HEK293T (cell line): ENCODE data around the gene SLC7A7.

Experiments used
- ARNT ChIP-seq: fragments of 450-650 bp; IDR thresholded peaks from 2 replicates; pipeline ENCODE4 v1.6.1; 2017; ENCODE audit warnings: mild to moderate bottlenecking
- BHLHE40 ChIP-seq: fragments of 450-650 bp; IDR thresholded peaks from 2 replicates; pipeline ENCODE4 v1.6.1; 2016; ENCODE audit warnings: mild to moderate bottlenecking, moderate library complexity, borderline replicate concordance
- ELF4 ChIP-seq: fragments of 450-650 bp; IDR thresholded peaks from 2 replicates; pipeline ENCODE4 v1.6.1; 2017; ENCODE audit warnings: antibody characterized with exemption
- FOXA1 ChIP-seq: fragments of 450-650 bp; IDR thresholded peaks from 2 replicates; pipeline ENCODE4 v1.6.1; 2016; ENCODE audit warnings: mild to moderate bottlenecking
- FOXK2 ChIP-seq: fragments of 450-650 bp; IDR thresholded peaks from 2 replicates; pipeline ENCODE4 v1.6.1; 2016; ENCODE audit warnings: mild to moderate bottlenecking
- HDGF ChIP-seq: fragments of 450-650 bp; IDR thresholded peaks from 2 replicates; pipeline ENCODE4 v1.6.1; 2017; ENCODE audit warnings: antibody characterized with exemption, borderline replicate concordance
- L3MBTL2 ChIP-seq: fragments of 450-650 bp; conservative IDR thresholded peaks from 2 replicates; pipeline ENCODE4 v1.6.1; 2016; ENCODE audit warnings: mild to moderate bottlenecking
- LEF1 ChIP-seq: fragments of 450-650 bp; IDR thresholded peaks from 2 replicates; pipeline ENCODE4 v1.6.1; 2017; ENCODE audit warnings: mild to moderate bottlenecking, borderline replicate concordance
- NFRKB ChIP-seq: fragments of 450-650 bp; IDR thresholded peaks from 2 replicates; pipeline ENCODE4 v1.6.1; 2016; ENCODE audit warnings: mild to moderate bottlenecking, moderate library complexity
- PKNOX1 ChIP-seq: fragments of 450-650 bp; IDR thresholded peaks from 2 replicates; pipeline ENCODE4 v1.6.1; 2016
- SP1 ChIP-seq: fragments of 450-650 bp; IDR thresholded peaks from 2 replicates; pipeline ENCODE4 v1.6.1; 2017
- ZNF384 ChIP-seq: fragments of 450-650 bp; IDR thresholded peaks from 2 replicates; pipeline ENCODE4 v1.6.1; 2016

- no peak for TF ChIP-seq PKNOX1
- no peak for TF ChIP-seq BHLHE40
- no peak for TF ChIP-seq LEF1
- no peak for TF ChIP-seq SP1
- TF ChIP-seq FOXA1: no peak
- TF ChIP-seq L3MBTL2: no peak
- no peak for TF ChIP-seq ZNF384
- TF ChIP-seq ARNT: no peak
- TF ChIP-seq FOXK2: no peak
- TF ChIP-seq HDGF: no peak
- TF ChIP-seq ELF4: no peak
- TF ChIP-seq NFRKB: no peak
These were observed 7.4 kb upstream of the SLC7A7 start for GRCh38 chr14:22822571-22823098.
